MM.1S (cell line): ENCODE measurements around the gene CYSLTR2.

Experiments used
- DNase-seq: peaks from one replicate; pipeline ENCODE4 v3.0.0-alpha.2; 2015
- H2AFZ ChIP-seq: fragments of 300-600 bp; sonication (generic); 2 replicates; pipeline ENCODE4 v1.6.0; 2016; ENCODE audit warnings: antibody characterized with exemption, low read length
- H3F3A ChIP-seq: fragments of 300-600 bp; sonication (generic); 2 replicates; pipeline ENCODE4 v1.6.1; 2016; ENCODE audit warnings: mild to moderate bottlenecking, antibody characterized with exemption, low read length, moderate library complexity, mixed read lengths; ENCODE audit not compliant: insufficient read depth
- H3K27ac ChIP-seq: fragments of 300-600 bp; sonication (generic); 2 replicates; pipeline ENCODE4 v1.5.1; 2016; ENCODE audit warnings: mild to moderate bottlenecking, low read length
- H3K27me3 ChIP-seq: fragments of 300-600 bp; sonication (generic); replicated peaks from 2 replicates; pipeline ENCODE4 v1.6.0; 2016; ENCODE audit warnings: low read length; ENCODE audit not compliant: insufficient read depth
- H3K36me3 ChIP-seq: fragments of 300-600 bp; sonication (generic); replicated peaks from 2 replicates; pipeline ENCODE4 v1.6.1; 2016; ENCODE audit warnings: mild to moderate bottlenecking, low read length, mixed read lengths; ENCODE audit not compliant: insufficient read depth
- H3K4me1 ChIP-seq: fragments of 300-600 bp; sonication (generic); 2 replicates; pipeline ENCODE4 v1.6.1; 2016; ENCODE audit warnings: low read length, mixed read lengths
- H3K4me2 ChIP-seq: fragments of 300-600 bp; sonication (generic); 2 replicates; pipeline ENCODE4 v1.6.0; 2016; ENCODE audit warnings: low read depth, low read length
- H3K4me3 ChIP-seq: fragments of 300-600 bp; sonication (generic); 2 replicates; pipeline ENCODE4 v1.5.1; 2016; ENCODE audit warnings: low read length, mixed read lengths
- H3K79me2 ChIP-seq: fragments of 300-600 bp; sonication (generic); 2 replicates; pipeline ENCODE4 v1.6.1; 2016; ENCODE audit warnings: mixed run types, low read length, mixed read lengths
- H3K9ac ChIP-seq: fragments of 300-600 bp; sonication (generic); 2 replicates; pipeline ENCODE4 v1.6.1; 2016; ENCODE audit warnings: low read length, mixed read lengths
- H3K9me2 ChIP-seq: fragments of 300-600 bp; sonication (generic); replicated peaks from 2 replicates; pipeline ENCODE4 v1.6.1; 2016; ENCODE audit warnings: mild to moderate bottlenecking, low read length, mixed read lengths; ENCODE audit not compliant: insufficient read depth
- H3K9me3 ChIP-seq: fragments of 300-600 bp; sonication (generic); replicated peaks from 2 replicates; pipeline ENCODE4 v1.6.1; 2016; ENCODE audit warnings: mild to moderate bottlenecking, low read length, mixed read lengths; ENCODE audit not compliant: insufficient read depth
- H4K20me1 ChIP-seq: fragments of 300-600 bp; sonication (generic); 2 replicates; pipeline ENCODE4 v1.6.1; 2016; ENCODE audit warnings: mild to moderate bottlenecking, low read length, moderate library complexity, mixed read lengths; ENCODE audit not compliant: insufficient read depth
- EZH2 ChIP-seq: fragments of 300-600 bp; sonication (generic); optimal IDR thresholded peaks from 2 replicates; pipeline ENCODE3; 2017; ENCODE audit warnings: low read depth, mild to moderate bottlenecking, antibody characterized with exemption, low read length, mixed read lengths
- EZH2phosphoT487 ChIP-seq: fragments of 300-600 bp; sonication (generic); IDR thresholded peaks from 2 replicates; pipeline ENCODE4 v1.6.1; 2018; ENCODE audit warnings: antibody characterized with exemption, low read length
- TF ChIP-seq, protein P1 (sequence below): fragments of 300-600 bp; sonication (generic); IDR thresholded peaks from 2 replicates; pipeline ENCODE4 v1.5.1; 2016; ENCODE audit warnings: antibody characterized with exemption, low read length, mixed read lengths

The CYSLTR2 gene

DNA sequence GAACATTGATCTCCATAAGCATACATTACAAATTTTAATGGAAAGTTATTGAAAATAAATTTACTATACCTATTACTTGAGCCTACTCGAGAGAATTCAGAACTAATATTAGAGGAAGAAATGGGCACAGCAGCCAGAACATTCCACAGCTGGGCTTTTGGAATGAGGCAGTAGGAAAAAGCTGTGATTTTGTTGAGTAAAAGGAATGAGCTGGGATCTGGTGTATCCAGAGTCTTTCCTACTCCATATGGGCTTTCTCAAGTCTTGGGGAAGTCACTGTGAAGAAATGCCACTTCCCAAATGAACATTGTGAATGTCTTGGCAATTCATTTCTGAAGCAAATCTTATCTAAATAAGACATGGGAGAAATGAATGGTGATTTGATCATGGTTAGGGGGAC lies 93.1 kb downstream of the CYSLTR2 start:
- Histone ChIP-seq H3K36me3 (no peaks in the 10 kb centered on the region), H2AFZ (no peak overlapping the region)

DNA sequence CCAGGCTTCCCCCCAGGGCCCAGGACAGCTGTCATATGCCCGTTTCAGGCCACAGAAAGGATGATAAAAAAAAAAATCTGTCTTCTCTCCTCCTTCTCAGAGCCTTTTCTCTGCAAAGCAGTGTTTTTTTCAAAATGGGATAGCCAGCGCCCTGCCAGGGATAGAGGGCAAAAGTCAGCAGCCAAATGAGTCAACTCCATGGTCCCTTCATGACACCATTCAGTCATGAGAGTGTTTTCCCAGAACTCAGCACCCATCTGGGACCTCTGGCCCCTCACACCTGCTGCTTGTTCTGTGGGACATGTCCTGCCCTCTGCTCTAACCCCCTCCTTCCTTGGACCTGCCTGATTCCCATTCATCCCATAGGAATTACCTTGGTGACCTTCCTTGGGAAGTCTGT lies 95.0 kb downstream of the CYSLTR2 start:
- no peaks in the 10 kb centered on the region for H3K9me2 ChIP-seq
- H3K79me2 ChIP-seq = no peaks in the 10 kb centered on the region
- no peaks in the 10 kb centered on the region for H3K27me3 ChIP-seq
- H3F3A ChIP-seq = no peaks in the 10 kb centered on the region
- H3K9ac ChIP-seq = no peak overlapping the region
- no peaks in the 10 kb centered on the region for H3K9me3 ChIP-seq
- no peak overlapping the region for H2AFZ ChIP-seq
- no peaks in the 10 kb centered on the region for H3K36me3 ChIP-seq
- no peak overlapping the region for H3K4me2 ChIP-seq
- no peaks in the 10 kb centered on the region for H3K4me1 ChIP-seq
- TF ChIP-seq EZH2phosphoT487 (no peak), EZH2 (no peak)
- TF ChIP-seq, protein P1, sequence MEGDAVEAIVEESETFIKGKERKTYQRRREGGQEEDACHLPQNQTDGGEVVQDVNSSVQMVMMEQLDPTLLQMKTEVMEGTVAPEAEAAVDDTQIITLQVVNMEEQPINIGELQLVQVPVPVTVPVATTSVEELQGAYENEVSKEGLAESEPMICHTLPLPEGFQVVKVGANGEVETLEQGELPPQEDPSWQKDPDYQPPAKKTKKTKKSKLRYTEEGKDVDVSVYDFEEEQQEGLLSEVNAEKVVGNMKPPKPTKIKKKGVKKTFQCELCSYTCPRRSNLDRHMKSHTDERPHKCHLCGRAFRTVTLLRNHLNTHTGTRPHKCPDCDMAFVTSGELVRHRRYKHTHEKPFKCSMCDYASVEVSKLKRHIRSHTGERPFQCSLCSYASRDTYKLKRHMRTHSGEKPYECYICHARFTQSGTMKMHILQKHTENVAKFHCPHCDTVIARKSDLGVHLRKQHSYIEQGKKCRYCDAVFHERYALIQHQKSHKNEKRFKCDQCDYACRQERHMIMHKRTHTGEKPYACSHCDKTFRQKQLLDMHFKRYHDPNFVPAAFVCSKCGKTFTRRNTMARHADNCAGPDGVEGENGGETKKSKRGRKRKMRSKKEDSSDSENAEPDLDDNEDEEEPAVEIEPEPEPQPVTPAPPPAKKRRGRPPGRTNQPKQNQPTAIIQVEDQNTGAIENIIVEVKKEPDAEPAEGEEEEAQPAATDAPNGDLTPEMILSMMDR = no peak
- H4K20me1 ChIP-seq = no peaks in the 10 kb centered on the region
- DNase-seq = no peak
- H3K27ac ChIP-seq = no peak overlapping the region
- no peak overlapping the region for H3K4me3 ChIP-seq

More for the DNA sequence above, 93.1 kb downstream of the CYSLTR2 start:
- Histone ChIP-seq H3K79me2 (no peaks in the 10 kb centered on the region), H3K9ac (no peak overlapping the region), H3K9me2 (no peaks in the 10 kb centered on the region), H3K27me3 (no peaks in the 10 kb centered on the region), H3K9me3 (no peaks in the 10 kb centered on the region), H3K4me1 (no peaks in the 10 kb centered on the region), H3K27ac (no peak overlapping the region), H3K4me2 (no peak overlapping the region), H4K20me1 (no peaks in the 10 kb centered on the region), H3K4me3 (no peak overlapping the region), H3F3A (no peaks in the 10 kb centered on the region)
- no peak for DNase-seq
- TF ChIP-seq EZH2phosphoT487 = no peak
- TF ChIP-seq EZH2 = no peak
- TF ChIP-seq, protein P1 = no peak

DNA sequence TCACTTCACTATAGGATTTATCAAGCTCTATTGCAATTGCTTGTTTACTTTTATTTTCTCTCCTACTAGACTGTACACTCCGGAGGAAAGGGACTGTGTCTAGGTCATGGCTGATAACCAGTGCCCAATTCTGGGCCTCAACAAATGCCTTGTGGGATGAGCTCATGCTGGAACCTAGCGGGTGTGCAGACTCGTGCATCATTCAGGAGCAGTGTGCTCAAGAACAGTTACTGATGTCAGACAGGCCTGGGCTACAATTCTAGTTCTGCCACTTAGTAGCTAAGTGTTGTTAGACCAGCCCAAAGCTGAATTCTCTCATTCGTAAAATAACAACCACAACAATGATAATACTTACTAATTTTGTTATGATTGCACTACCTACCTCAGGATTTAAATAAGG lies 95.4 kb downstream of the CYSLTR2 start:
- Histone ChIP-seq H3K27me3 (no peaks in the 10 kb centered on the region), H3K79me2 (no peaks in the 10 kb centered on the region), H3F3A (no peaks in the 10 kb centered on the region), H2AFZ (no peak overlapping the region), H3K9me2 (no peaks in the 10 kb centered on the region), H3K9me3 (no peaks in the 10 kb centered on the region), H3K4me3 (no peak overlapping the region), H4K20me1 (no peaks in the 10 kb centered on the region), H3K9ac (no peak overlapping the region), H3K27ac (no peak overlapping the region), H3K4me1 (no peaks in the 10 kb centered on the region), H3K36me3 (no peaks in the 10 kb centered on the region), H3K4me2 (no peak overlapping the region)
- DNase-seq = no peak
- TF ChIP-seq EZH2 = no peak

DNA sequence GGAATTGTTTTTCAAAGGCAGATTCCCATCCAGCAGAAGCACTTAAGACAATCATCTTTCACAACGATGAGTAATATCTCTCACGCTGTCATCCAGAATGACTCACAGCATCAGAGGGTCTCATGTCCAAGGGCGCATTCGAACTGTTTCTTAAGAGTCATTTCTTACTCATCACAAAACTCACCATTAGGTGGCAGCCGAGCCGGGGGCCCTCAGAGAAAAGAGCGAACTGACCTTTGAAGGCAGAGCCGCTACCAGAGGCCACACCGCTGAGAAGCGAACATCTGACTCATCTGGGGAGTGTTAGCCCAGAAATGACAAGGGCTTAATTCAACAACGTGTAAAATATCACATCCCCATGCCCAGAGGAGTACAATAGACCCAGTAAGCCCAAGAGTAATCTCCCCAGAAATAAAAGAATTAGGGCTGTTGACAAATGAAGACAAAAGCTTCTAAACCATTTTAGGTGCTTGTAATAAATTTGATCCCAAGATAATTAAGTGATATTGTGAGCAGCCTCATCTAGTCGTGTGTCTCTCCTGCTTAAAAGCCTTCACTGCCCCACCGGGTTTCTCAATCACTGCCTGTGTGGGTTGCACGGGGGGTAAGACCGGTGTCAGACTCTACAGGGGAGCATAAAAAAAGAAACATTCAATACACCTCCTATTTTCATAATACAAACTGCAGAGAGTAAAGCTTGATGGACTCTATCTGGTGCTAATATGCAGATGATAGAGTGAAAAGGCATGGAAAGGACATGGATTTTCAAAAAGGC lies 96.2 kb downstream of the CYSLTR2 start:
- H3F3A ChIP-seq = no peaks in the 10 kb centered on the region
- no peak overlapping the region for H3K4me2 ChIP-seq
- no peaks in the 10 kb centered on the region for H3K9me3 ChIP-seq
- no peak for DNase-seq
- no peaks in the 10 kb centered on the region for H3K36me3 ChIP-seq
- no peak overlapping the region for H3K4me3 ChIP-seq
- no peak for TF ChIP-seq EZH2phosphoT487
- TF ChIP-seq, protein P1 = no peak
- no peak for TF ChIP-seq EZH2
- no peaks in the 10 kb centered on the region for H3K4me1 ChIP-seq
- no peak overlapping the region for H2AFZ ChIP-seq
- H3K9ac ChIP-seq = no peak overlapping the region
- H4K20me1 ChIP-seq = no peaks in the 10 kb centered on the region
- H3K27me3 ChIP-seq = no peaks in the 10 kb centered on the region
- no peak overlapping the region for H3K27ac ChIP-seq
- H3K79me2 ChIP-seq = no peaks in the 10 kb centered on the region
- no peaks in the 10 kb centered on the region for H3K9me2 ChIP-seq
